H1 (cell line): ENCODE data around the gene PPP1R14B. TPM values are rescaled to one million over a fixed set of nuclear protein-coding genes. Genes with fewer than 3 reads are reported as not detected.

ENCODE experiments used
- CTCF ChIA-PET: fragments of 300-600 bp; sonication (Branson Sonifier 250); formaldehyde crosslinking; loops from one replicate; lab custom pipeline; 2021; ENCODE audit not compliant: partially characterized antibody; lab: Charles Lee
- POLR2A ChIA-PET: fragments of 300-600 bp; sonication (Branson Sonifier 250); formaldehyde crosslinking; loops from one replicate; lab custom pipeline; 2021; ENCODE audit warnings: inconsistent platforms; ENCODE audit not compliant: partially characterized antibody; lab: Charles Lee
- DNase-seq, 2 experiments: peaks; one replicate each; pipeline versions ENCODE4 v3.0.0 to v3.0.0-alpha.2; 2010 to 2022; ENCODE audit warnings: low spot score in 2 of 2, low read depth in 1 of 2, mixed read lengths in 1 of 2
- FAIRE-seq: peaks from 2 replicates; lab custom pipeline; 2011; peaks lifted over from hg19 to GRCh38; lab: Jason Lieb, UNC
- H2AFZ ChIP-seq: 2 replicates; pipeline ENCODE4 v1.8.1; 2012; ENCODE audit warnings: low read length, inconsistent platforms
- H2AK5ac ChIP-seq: 2 replicates; pipeline ENCODE4 v1.6.1; 2013; ENCODE audit warnings: low read depth, low read length
- H2BK120ac ChIP-seq: replicated peaks from 2 replicates; pipeline ENCODE3; 2013; ENCODE audit warnings: low read depth, low read length, inconsistent platforms
- H2BK12ac ChIP-seq: 2 replicates; pipeline ENCODE4 v1.6.1; 2013; ENCODE audit warnings: low read depth, low read length
- H2BK15ac ChIP-seq: 2 replicates; pipeline ENCODE4 v1.6.1; 2013; ENCODE audit warnings: low read length
- H2BK20ac ChIP-seq: 2 replicates; pipeline ENCODE4 v1.6.1; 2013; ENCODE audit warnings: low read length
- H2BK5ac ChIP-seq: 2 replicates; pipeline ENCODE4 v1.6.1; 2013; ENCODE audit warnings: low read depth, low read length
- H3K14ac ChIP-seq: 2 replicates; pipeline ENCODE4 v1.6.1; 2013; ENCODE audit warnings: inconsistent platforms; ENCODE audit not compliant: insufficient read length
- H3K18ac ChIP-seq: 2 replicates; pipeline ENCODE4 v1.6.1; 2013; ENCODE audit warnings: low read length; ENCODE audit errors: extremely low read depth
- H3K23ac ChIP-seq: 2 replicates; pipeline ENCODE4 v1.6.1; 2013; ENCODE audit warnings: inconsistent platforms; ENCODE audit not compliant: insufficient read length
- H3K23me2 ChIP-seq: 2 replicates; pipeline ENCODE4 v1.6.1; 2013; ENCODE audit warnings: low read depth, low read length
- H3K27ac ChIP-seq: 2 replicates; pipeline ENCODE4 v1.6.1; 2011; ENCODE audit warnings: low read depth, low read length, inconsistent platforms
- H3K27me3 ChIP-seq, 4 experiments: replicated peaks in 1 of 4; 1 replicate in 1 of 4; 2 replicates in 3 of 4; pipeline versions ENCODE4 v1.6.1 to v1.8.1; 2011 to 2013; ENCODE audit warnings: low read length in 3 of 4, mild to moderate bottlenecking in 3 of 4, inconsistent platforms in 2 of 4, mixed read lengths in 2 of 4, moderate library complexity in 1 of 4; ENCODE audit not compliant: control insufficient read depth in 3 of 4, insufficient read depth in 3 of 4; ENCODE audit errors: extremely low read depth in 1 of 4
- H3K36me3 ChIP-seq, 4 experiments: 2 replicates each; pipeline versions ENCODE4 v1.6.1 to v1.8.1; 2011 to 2013; ENCODE audit warnings: mild to moderate bottlenecking in 4 of 4, low read length in 3 of 4, moderate library complexity in 2 of 4, control low read depth in 1 of 4, inconsistent platforms in 1 of 4; ENCODE audit not compliant: insufficient read depth in 4 of 4, control insufficient read depth in 2 of 4
- H3K4ac ChIP-seq: replicated peaks from 2 replicates; pipeline ENCODE3; 2013; ENCODE audit warnings: low read length, low read depth, mixed read lengths, inconsistent platforms; ENCODE audit not compliant: insufficient read length
- H3K4me1 ChIP-seq, 4 experiments: replicated peaks in 1 of 4; 1 replicate in 1 of 4; 2 replicates in 3 of 4; pipeline versions ENCODE4 v1.6.1 to v1.8.1; 2011 to 2013; ENCODE audit warnings: low read length in 3 of 4, inconsistent platforms in 2 of 4, mixed read lengths in 1 of 4; ENCODE audit not compliant: insufficient read depth in 4 of 4, control insufficient read depth in 3 of 4
- H3K4me2 ChIP-seq, 2 experiments: 2 replicates each; pipeline versions ENCODE4 v1.6.1 to v1.8.1; 2011 to 2013; ENCODE audit warnings: low read depth in 2 of 2, low read length in 2 of 2, control low read depth in 1 of 2, inconsistent platforms in 1 of 2, mild to moderate bottlenecking in 1 of 2; ENCODE audit not compliant: insufficient read depth in 1 of 2
- H3K4me3 ChIP-seq, 4 experiments: fragments of 200-600, 300-600 bp in 1 of 4; sonication (generic), shearing (Covaris generic), sonication (Bioruptor Twin) in 1 of 4; 2 replicates each; pipeline versions ENCODE4 v1.5.1 to v1.8.1; 2011 to 2016; ENCODE audit warnings: low read length in 4 of 4, low read depth in 3 of 4, control low read depth in 2 of 4, inconsistent platforms in 2 of 4, mild to moderate bottlenecking in 2 of 4, mixed read lengths in 1 of 4, moderate library complexity in 1 of 4; ENCODE audit not compliant: insufficient read depth in 2 of 4; ENCODE audit errors: extremely low read depth in 1 of 4
- H3K56ac ChIP-seq: replicated peaks from 2 replicates; pipeline ENCODE3; 2013; ENCODE audit warnings: low read depth, mild to moderate bottlenecking, mixed read lengths, low read length, inconsistent platforms; ENCODE audit not compliant: insufficient read length
- H3K79me1 ChIP-seq: 2 replicates; pipeline ENCODE4 v1.6.1; 2013; ENCODE audit warnings: low read depth, low read length, control low read depth
- H3K79me2 ChIP-seq, 2 experiments: 2 replicates each; pipeline versions ENCODE4 v1.6.1 to v1.8.1; 2012 to 2013; ENCODE audit warnings: low read length in 2 of 2, mild to moderate bottlenecking in 2 of 2, inconsistent platforms in 1 of 2; ENCODE audit not compliant: insufficient read depth in 2 of 2, control insufficient read depth in 1 of 2
- H3K9ac ChIP-seq, 4 experiments: replicated peaks in 1 of 4; 1 replicate in 1 of 4; 2 replicates in 3 of 4; pipeline versions ENCODE4 v1.6.1 to v1.8.1; 2011 to 2013; ENCODE audit warnings: low read depth in 3 of 4, low read length in 3 of 4, control low read depth in 2 of 4, mild to moderate bottlenecking in 2 of 4, moderate library complexity in 2 of 4, inconsistent platforms in 1 of 4; ENCODE audit errors: extremely low read depth in 1 of 4
- H3K9me3 ChIP-seq, 2 experiments: 2 replicates each; pipeline versions ENCODE4 v1.6.1 to v1.8.1; 2012 to 2013; ENCODE audit warnings: mild to moderate bottlenecking in 2 of 2, moderate library complexity in 2 of 2, control low read depth in 1 of 2, inconsistent platforms in 1 of 2, low read depth in 1 of 2, low read length in 1 of 2, mixed read lengths in 1 of 2; ENCODE audit not compliant: insufficient read depth in 2 of 2
- H4K20me1 ChIP-seq, 2 experiments: replicated peaks in 1 of 2; 2 replicates each; pipeline versions ENCODE3 to v1.8.1; 2011 to 2013; ENCODE audit warnings: inconsistent platforms in 2 of 2, low read length in 2 of 2, mild to moderate bottlenecking in 1 of 2; ENCODE audit not compliant: insufficient read depth in 2 of 2, control insufficient read depth in 1 of 2
- H4K5ac ChIP-seq: 2 replicates; pipeline ENCODE4 v1.6.1; 2013; ENCODE audit warnings: low read length, low read depth, mixed read lengths, inconsistent platforms; ENCODE audit not compliant: insufficient read length
- H4K8ac ChIP-seq: 2 replicates; pipeline ENCODE4 v1.8.0; 2013; ENCODE audit warnings: mild to moderate bottlenecking, moderate library complexity, low read length, inconsistent platforms; ENCODE audit not compliant: insufficient read depth; ENCODE audit errors: extremely low read depth
- H4K91ac ChIP-seq: replicated peaks from 2 replicates; pipeline ENCODE3; 2013; ENCODE audit warnings: low read length, mixed read lengths, inconsistent platforms; ENCODE audit not compliant: insufficient read length
- CTCF ChIP-seq, 3 experiments: IDR thresholded peaks; 1 replicate in 2 of 3; 2 replicates in 1 of 3; pipeline versions ENCODE4 v1.5.1 to v1.6.1; 2011; ENCODE audit warnings: low read length in 3 of 3, mild to moderate bottlenecking in 3 of 3, inconsistent platforms in 2 of 3, low read depth in 1 of 3, moderate library complexity in 1 of 3; ENCODE audit not compliant: insufficient read depth in 1 of 3; ENCODE audit errors: control extremely low read depth in 1 of 3
- POLR2AphosphoS5 ChIP-seq: IDR thresholded peaks from 2 replicates; pipeline ENCODE4 v1.6.1; 2011; ENCODE audit warnings: low read depth, low read length
- RFX5 ChIP-seq: IDR thresholded peaks from 2 replicates; pipeline ENCODE4 v1.6.1; 2011; ENCODE audit warnings: low read depth, low read length, improper control_type of control experiment, borderline replicate concordance
- WGBS, 2 experiments: shearing (Covaris generic) in 1 of 2; methylation state at CpG; one replicate each; pipeline versions ENCODE4 v1.1.6 to v1.1.7; 2013 to 2015; ENCODE audit warnings: low lambda C conversion rate in 2 of 2, mixed read lengths in 2 of 2, inconsistent platforms in 1 of 2, low coverage in 1 of 2, missing lambda C conversion rate in 1 of 2; ENCODE audit not compliant: insufficient replicate concordance in 2 of 2, insufficient coverage in 1 of 2, insufficient read length in 1 of 2; ENCODE audit errors: extremely low coverage in 1 of 2, missing lambda C conversion rate in 1 of 2; 5-methylcytosine and 5-hydroxymethylcytosine counted together
- polyA plus RNA-seq, 7 experiments: library from polyadenylated mRNA; depleted of rRNA in 3 of 7; stranded (reverse) in 5 of 7; unstranded in 2 of 7; fragments of >200 nt in 5 of 7; fragments of 200-250 nt in 2 of 7; gene quantifications; 1 replicate in 5 of 7; 2 replicates in 1 of 7; 4 replicates in 1 of 7; pipeline versions ENCODE4 v1.2.1 to v1.2.3, GENCODE V29; 2011 to 2013; ENCODE audit warnings: missing spikeins in 2 of 7, mixed read lengths in 2 of 7
- total RNA-seq: library from RNA; stranded (reverse); fragmentation: NEBNext Ultra II Directional; extraction: Animal tissue kit (Norgen Biotek cat#: 25700); gene quantifications from 2 replicates; pipeline ENCODE4 v1.2.1, GENCODE V29; 2021

The PPP1R14B gene
- total and polyA plus RNA-seq, 2 of the 8 experiments (the other 6 are each of a cell fraction or from before 2014, with no cell fraction given): 265 to 419 TPM

DNA sequence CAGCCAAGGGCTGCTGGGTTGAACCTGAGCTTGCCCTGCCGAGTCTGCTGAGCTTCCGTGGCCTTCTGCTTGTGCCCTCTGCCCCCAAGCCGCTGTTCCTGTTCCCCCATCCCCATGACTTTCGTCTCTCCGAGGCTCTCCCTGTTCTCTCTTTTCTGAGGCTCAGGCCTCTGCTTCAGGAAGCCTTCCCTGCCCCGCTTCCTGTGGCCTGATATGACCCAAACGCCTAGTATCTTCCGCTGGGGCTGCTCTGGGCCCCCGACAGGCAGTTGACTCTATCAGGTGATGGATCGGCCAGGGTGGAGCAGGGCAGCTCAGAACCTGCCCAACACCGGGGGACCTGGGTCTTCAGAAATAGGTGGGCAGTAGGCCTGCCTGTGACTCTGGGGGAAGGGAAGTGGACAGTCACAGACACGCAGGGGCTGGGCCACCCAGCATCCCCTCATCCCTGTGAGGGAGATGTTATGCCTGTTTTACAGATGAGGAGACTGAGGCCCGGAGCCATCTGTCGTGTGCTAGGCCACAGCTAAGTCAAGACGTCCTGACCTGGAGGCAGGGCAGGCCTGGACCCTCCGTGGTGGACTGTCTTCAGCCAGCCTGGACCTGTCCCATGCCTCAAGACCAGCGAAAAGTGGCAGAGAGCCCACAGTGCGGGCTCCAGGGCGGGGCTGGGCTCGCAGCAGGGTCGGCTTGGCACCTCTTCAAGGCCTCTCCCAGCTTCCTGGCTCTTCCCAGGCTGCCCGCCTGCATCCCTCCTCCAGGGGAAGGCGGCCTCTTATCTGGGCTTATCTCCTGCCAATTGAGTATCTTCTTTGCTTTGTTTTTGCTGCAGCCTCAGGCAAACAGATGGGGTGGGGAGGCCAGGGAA is 21.5 kb upstream of the PPP1R14B start:
- H2BK15ac ChIP-seq: 0 out of 2 replicates have a peak overlapping the region, but pooled peaks have one; percentile 20

More for the DNA sequence above, 21.5 kb upstream of the PPP1R14B start:
- H3K18ac ChIP-seq: no peak overlapping the region; the same call in 1 of the 2 replicates
- H3K9ac ChIP-seq: peak overlapping the region in 2 of 4 experiments; percentile 72 to 74; a peak in 3 of 7 replicates
- H2BK12ac ChIP-seq: no peak overlapping the region
- no peak for DNase-seq
- peaks cover 4 to 5% of the 10 kb centered on the region in 2 experiments for H4K20me1 ChIP-seq
- peak overlapping the region; percentile 13; the same call in 1 of the 2 replicates for H3K27ac ChIP-seq
- ChIA-PET CTCF (interaction anchor here (0.5 to 13.7 kb wide), 17 partner anchors 12 to 1880 kb away, joined by 3 to 168 read pairs (median 4); partner anchors contain the start of genes BAD, CATSPERZ, ESRRA and NUDT22), POLR2A (interaction anchor here (0.7 to 11.9 kb wide), 18 partner anchors 9 to 1417 kb away, joined by 3 to 352 read pairs (median 7); partner anchors contain the start of genes BAD, ESRRA, FERMT3 and FKBP2)
- H3K23me2 ChIP-seq: peaks cover 4% of the 10 kb centered on the region
- no peak overlapping the region for H4K91ac ChIP-seq
- H2AK5ac ChIP-seq: no peak overlapping the region
- H3K56ac ChIP-seq: no peak overlapping the region
- no peaks in the 10 kb centered on the region; the same call in 1 of the 2 replicates for H3K79me1 ChIP-seq
- H3K4me1 ChIP-seq: peaks cover 0 to 11% (median 5%) of the 10 kb centered on the region in 4 experiments; a peak in 5 of 7 replicates
- no peak overlapping the region for H2BK20ac ChIP-seq
- H2BK120ac ChIP-seq: no peak overlapping the region
- no peak overlapping the region for H3K23ac ChIP-seq
- H3K14ac ChIP-seq: no peak overlapping the region
- H3K9me3 ChIP-seq: no peaks in the 10 kb centered on the region
- 92% methylated on average over 22 of the region's 23 CpGs; no CpG with 5 or more reads in 1 of the 2 experiments for WGBS, 2 experiments
- peak overlapping the region; percentile 70 to 82 (median 80) for H3K4me3 ChIP-seq
- no peaks in the 10 kb centered on the region for H3K27me3 ChIP-seq
- no peak for FAIRE-seq
- peak overlapping the region; percentile 60 for H3K4ac ChIP-seq
- H4K8ac ChIP-seq: no peak overlapping the region
- no peak overlapping the region for H4K5ac ChIP-seq
- peak overlapping the region; percentile 81; the same call in 1 of the 2 replicates for H2BK5ac ChIP-seq
- H3K36me3 ChIP-seq: peaks cover 9 to 32% (median 15%) of the 10 kb centered on the region in 4 experiments
- TF ChIP-seq POLR2AphosphoS5 (peak; percentile 52), CTCF (IDR thresholded peaks at IDR 0.05; ENCODE audit: control extremely low read depth in 1 of 3, insufficient read depth in 1 of 3, low read depth in 1 of 3, low read length in 3 of 3) (no peak), RFX5 (no peak)
- peak overlapping the region; percentile 80 to 86 for H3K4me2 ChIP-seq
- 0 out of 4 replicates have a peak, but pooled peaks cover 0 to 4% of the 10 kb centered on the region in 2 experiments for H3K79me2 ChIP-seq
- H2AFZ ChIP-seq: no peak overlapping the region
